Psoas muscle (tissue), 8 donors: ENCODE results near the gene CTNNBIP1. TPM values are rescaled to one million over a fixed set of nuclear protein-coding genes. Genes with fewer than 3 reads are reported as not detected.

Experiments used
- ATAC-seq, 4 donors: fragments of 200-7000 bp; cut with Tn5 transposase; one replicate each; pipeline ENCODE4 v1.9.1; 2020; ENCODE audit warnings: moderate library complexity in 3 of 4, mild to moderate bottlenecking in 2 of 4
- DNase-seq, 2 donors: peaks; one replicate each; pipeline ENCODE4 v3.0.0-alpha.2; 2020
- H3K27ac ChIP-seq: fragments of 200-600 bp; one replicate; pipeline ENCODE4 v1.8.0; 2022
- H3K27me3 ChIP-seq, 3 donors: fragments of 200-600 bp in 1 of 3; one replicate each; pipeline versions ENCODE4 v1.6.1 to v1.8.0; 2013 to 2022; ENCODE audit warnings: low read length in 2 of 3, mild to moderate bottlenecking in 2 of 3, moderate library complexity in 1 of 3; ENCODE audit not compliant: insufficient read depth in 3 of 3
- H3K36me3 ChIP-seq, 2 donors: fragments of 200-600 bp in 1 of 2; one replicate each; pipeline versions ENCODE4 v1.6.1 to v1.8.0; 2013 to 2022; ENCODE audit warnings: low read depth in 1 of 2, mild to moderate bottlenecking in 1 of 2, moderate library complexity in 1 of 2; ENCODE audit not compliant: insufficient read depth in 1 of 2
- H3K4me1 ChIP-seq: fragments of 200-600 bp; one replicate; pipeline ENCODE4 v1.8.0; 2022
- H3K4me3 ChIP-seq: fragments of 200-600 bp; one replicate; pipeline ENCODE4 v1.8.0; 2022; ENCODE audit warnings: mild to moderate bottlenecking
- H3K9me3 ChIP-seq: fragments of 200-600 bp; one replicate; pipeline ENCODE4 v1.8.0; 2022
- WGBS, 3 donors: extraction: QIAGEN DNeasy Blood & Tissue Kit; methylation state at CpG; one replicate each; pipeline versions ENCODE4 v1.1.6 to v1.1.7; 2013; 5-methylcytosine and 5-hydroxymethylcytosine counted together
- intact Hi-C, 2 donors: fragments of 100-400 bp; cut with DNase I; formaldehyde crosslinking; loops; one replicate each; pipeline versions ENCODE4 v1.11.0 to v1.14.2; 2022
- polyA plus RNA-seq, 3 donors: library from polyadenylated mRNA; stranded (reverse); fragments of 200-250 nt; gene quantifications; one replicate each; pipeline ENCODE4 v1.2.3, GENCODE V29; 2013
- total RNA-seq, 4 donors: library from RNA; stranded (reverse); fragmentation: NEBNext Ultra II Directional in 2 of 4; extraction: Animal tissue kit (Norgen Biotek cat#: 25700) in 2 of 4; gene quantifications; one replicate each; pipeline versions ENCODE4 v1.2.1 to v1.2.4, GENCODE V29; 2021 to 2023
- TF ChIP-seq, protein P1 (sequence below): fragments of 200-600 bp; IDR thresholded peaks from one replicate; pipeline ENCODE4 v1.8.0; 2022; ENCODE audit warnings: antibody characterized with exemption
- donor health status: healthy with polysubstance abuse.
- donor health status: DM: no; HTN: no; CAD: no; lungs with moderate emphysema.
- donor health status: Bipolar disorder and iron deficiency.
- donor health status: healthy.
- donor health status: DM: yes; HTN: yes; CAD: no.
- donor health status: DM: no; HTN: no; CAD: no.
- donor health status: DM: no; HTN: no; CAD: no.
- donor health status: DM: yes; HTN: yes; CAD: no.

The CTNNBIP1 gene
- total and polyA plus RNA-seq, 7 donors: 5.9 to 18.5 (median 12.7) TPM

DNA sequence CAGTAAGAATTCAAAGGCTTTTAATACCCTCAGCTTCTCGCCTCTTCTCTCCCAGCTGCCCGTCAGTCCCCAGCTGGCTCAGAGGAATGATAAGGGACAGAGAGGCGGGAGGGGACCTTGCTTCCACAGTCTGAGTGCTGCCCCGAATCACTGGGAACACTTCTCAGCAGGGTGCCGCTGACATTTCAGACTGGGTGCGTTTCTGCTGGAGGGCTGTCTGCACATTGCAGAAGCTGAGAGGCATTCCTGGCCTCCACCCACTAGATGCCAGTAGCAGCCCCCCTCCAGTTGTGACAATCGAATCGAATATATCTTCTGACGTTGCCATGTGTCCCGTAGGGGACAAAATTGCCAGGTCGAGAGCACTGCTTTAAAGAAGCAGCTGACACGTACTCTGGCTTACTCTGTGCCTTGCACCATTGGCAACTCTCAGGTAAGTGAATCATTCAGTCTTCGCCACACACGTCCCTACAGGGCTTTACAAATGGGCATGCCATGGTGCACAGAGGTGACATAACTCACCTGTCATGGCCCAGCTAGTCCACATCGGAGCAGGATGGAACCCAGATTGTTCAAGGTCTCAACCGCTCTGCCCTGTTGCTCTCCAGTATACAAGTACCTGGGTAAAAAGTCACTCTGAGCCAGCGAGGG lies 23.9 kb downstream of the CTNNBIP1 start:
- no peak overlapping the region for H3K27ac ChIP-seq
- DNase-seq (peak in 1 of 2 donors; percentile 5), ATAC-seq (no peak)
- H3K4me3 ChIP-seq: no peak overlapping the region
- TF ChIP-seq, protein P1, sequence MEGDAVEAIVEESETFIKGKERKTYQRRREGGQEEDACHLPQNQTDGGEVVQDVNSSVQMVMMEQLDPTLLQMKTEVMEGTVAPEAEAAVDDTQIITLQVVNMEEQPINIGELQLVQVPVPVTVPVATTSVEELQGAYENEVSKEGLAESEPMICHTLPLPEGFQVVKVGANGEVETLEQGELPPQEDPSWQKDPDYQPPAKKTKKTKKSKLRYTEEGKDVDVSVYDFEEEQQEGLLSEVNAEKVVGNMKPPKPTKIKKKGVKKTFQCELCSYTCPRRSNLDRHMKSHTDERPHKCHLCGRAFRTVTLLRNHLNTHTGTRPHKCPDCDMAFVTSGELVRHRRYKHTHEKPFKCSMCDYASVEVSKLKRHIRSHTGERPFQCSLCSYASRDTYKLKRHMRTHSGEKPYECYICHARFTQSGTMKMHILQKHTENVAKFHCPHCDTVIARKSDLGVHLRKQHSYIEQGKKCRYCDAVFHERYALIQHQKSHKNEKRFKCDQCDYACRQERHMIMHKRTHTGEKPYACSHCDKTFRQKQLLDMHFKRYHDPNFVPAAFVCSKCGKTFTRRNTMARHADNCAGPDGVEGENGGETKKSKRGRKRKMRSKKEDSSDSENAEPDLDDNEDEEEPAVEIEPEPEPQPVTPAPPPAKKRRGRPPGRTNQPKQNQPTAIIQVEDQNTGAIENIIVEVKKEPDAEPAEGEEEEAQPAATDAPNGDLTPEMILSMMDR: no peak
- no peaks in the 10 kb centered on the region for H3K27me3 ChIP-seq
- peaks cover 13% of the 10 kb centered on the region for H3K4me1 ChIP-seq
- intact Hi-C loops: loop anchor here in 1 of 2 donors (2.0 kb wide), 1 partner anchor 31 kb away; no protein-coding TSS in a partner anchor
- no peaks in the 10 kb centered on the region for H3K9me3 ChIP-seq
- H3K36me3 ChIP-seq: no peaks in the 10 kb centered on the region
- WGBS, 3 donors: 73 to 85% (median 76%) methylated on average over 17 of the region's 17 CpGs

DNA sequence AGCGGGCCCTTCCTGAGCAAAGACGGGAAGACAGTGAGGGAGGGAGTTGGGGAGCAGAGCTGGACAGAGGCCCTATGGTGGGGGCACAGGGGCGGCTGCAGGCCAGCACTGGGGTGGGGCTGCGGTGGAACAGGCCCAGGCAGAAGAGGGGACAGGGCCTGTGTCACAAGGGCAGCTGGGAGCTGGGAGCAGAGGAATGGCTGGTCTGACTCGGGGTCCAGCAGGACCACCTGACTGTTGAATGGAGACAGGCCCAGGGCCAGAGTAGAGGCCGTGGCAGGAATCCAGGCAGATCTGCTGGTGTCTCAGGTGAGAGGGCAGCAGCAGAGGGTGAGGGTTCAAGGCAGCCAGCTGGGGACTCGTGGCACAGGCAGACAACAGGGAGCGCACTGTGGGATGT lies 25.3 kb downstream of the CTNNBIP1 start:
- no peaks in the 10 kb centered on the region for H3K9me3 ChIP-seq
- no peaks in the 10 kb centered on the region for H3K27me3 ChIP-seq
- ATAC-seq: no peak
- H3K4me1 ChIP-seq: peaks cover under 1% of the 10 kb centered on the region
- H3K36me3 ChIP-seq: no peaks in the 10 kb centered on the region
- WGBS, 3 donors: 69 to 79% (median 70%) methylated on average over 8 of the region's 8 CpGs
- TF ChIP-seq, protein P1: no peak
- peak in 1 of 2 donors; percentile 35 for DNase-seq
- intact Hi-C loops: no loop called here
- H3K27ac ChIP-seq: no peak overlapping the region
- no peak overlapping the region for H3K4me3 ChIP-seq

DNA sequence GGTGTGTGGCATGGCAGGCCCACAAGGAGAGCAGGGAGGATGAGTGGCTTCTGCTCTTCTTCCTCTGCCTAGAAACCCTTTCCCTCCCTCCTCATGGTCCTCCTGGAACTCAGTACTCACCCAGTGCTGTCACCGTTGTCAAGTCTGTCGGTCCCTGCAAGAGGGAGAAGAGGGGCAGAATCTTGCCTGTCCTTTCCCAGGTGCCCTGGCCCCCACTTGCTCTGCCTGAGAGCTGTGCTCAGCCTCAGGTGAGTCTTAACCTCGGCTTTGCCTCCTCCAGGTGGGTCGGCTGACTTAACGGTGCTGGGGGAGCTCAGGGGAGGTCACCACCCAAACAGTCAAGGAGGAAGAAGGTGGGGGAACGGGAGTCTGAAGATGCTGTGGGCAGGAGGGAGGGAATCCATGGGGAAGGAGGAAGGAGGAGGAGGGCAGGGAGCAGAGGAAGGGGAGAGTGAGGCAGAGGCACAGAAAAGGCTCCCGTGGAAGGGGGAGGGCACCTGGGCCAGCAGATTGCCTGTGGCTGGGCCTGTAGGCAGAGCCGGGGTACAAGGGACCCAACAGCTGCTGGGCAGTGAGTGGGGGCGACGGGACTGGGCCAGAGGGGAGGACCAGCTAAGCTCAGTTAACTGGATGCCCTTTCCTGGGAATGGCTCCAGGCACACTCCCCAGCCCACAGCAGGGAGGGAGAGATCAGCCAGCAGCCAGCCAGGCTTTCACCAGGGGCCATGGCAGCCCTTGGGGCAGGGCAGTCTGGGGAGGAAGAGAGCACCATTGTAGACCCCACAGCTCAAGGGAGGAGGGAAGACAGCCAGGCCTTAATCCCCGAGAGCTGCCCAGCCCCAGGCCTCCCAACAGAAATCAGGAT lies 26.3 kb downstream of the CTNNBIP1 start:
- H3K9me3 ChIP-seq: no peaks in the 10 kb centered on the region
- peak in 1 of 2 donors; percentile 28 for DNase-seq
- no peak overlapping the region for H3K27ac ChIP-seq
- no peaks in the 10 kb centered on the region for H3K36me3 ChIP-seq
- no peak overlapping the region for H3K4me3 ChIP-seq
- intact Hi-C loops: no loop called here
- no peaks in the 10 kb centered on the region for H3K4me1 ChIP-seq
- no peak for ATAC-seq
- H3K27me3 ChIP-seq: no peaks in the 10 kb centered on the region
- TF ChIP-seq, protein P1: no peak
- WGBS, 3 donors: 59 to 67% (median 65%) methylated on average over 11 of the region's 11 CpGs

DNA sequence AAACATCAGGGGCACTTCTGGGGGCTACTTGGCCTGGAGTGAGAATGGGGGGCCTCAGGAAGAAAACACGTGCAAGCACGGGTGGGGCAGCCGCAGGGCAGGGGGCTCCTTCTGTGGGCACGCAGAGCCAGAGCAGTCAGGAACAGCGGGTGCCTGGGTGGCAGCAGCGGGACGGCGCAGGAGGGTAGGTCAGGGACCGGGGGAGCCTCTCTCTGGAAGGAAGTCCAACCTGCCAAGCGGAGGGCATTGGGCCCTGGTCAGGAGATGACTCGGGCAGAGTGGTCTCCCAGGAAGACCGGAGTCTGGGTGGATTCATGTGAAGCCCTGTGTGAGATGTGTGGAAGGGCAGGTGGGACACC lies 27.1 kb downstream of the CTNNBIP1 start:
- TF ChIP-seq, protein P1: no peak
- DNase-seq (peak in 1 of 2 donors; percentile 16), ATAC-seq (no peak)
- Histone ChIP-seq H3K27ac (no peak overlapping the region), H3K27me3 (no peaks in the 10 kb centered on the region), H3K36me3 (no peaks in the 10 kb centered on the region), H3K4me1 (no peaks in the 10 kb centered on the region), H3K9me3 (no peaks in the 10 kb centered on the region), H3K4me3 (no peak overlapping the region)
- intact Hi-C loops: no loop called here
- 81 to 89% (median 87%) methylated on average over 12 of the region's 12 CpGs for WGBS, 3 donors
